H1 (cell line): ENCODE results near the gene KRT3.

ENCODE experiments used
- CHD2 ChIP-seq: IDR thresholded peaks from 2 replicates; pipeline ENCODE4 v1.6.1; 2012; ENCODE audit warnings: low read length, improper control_type of control experiment
- CTCF ChIP-seq, 3 experiments: IDR thresholded peaks; 1 replicate in 2 of 3; 2 replicates in 1 of 3; pipeline versions ENCODE4 v1.5.1 to v1.6.1; 2011; ENCODE audit warnings: low read length in 3 of 3, mild to moderate bottlenecking in 3 of 3, inconsistent platforms in 2 of 3, low read depth in 1 of 3, moderate library complexity in 1 of 3; ENCODE audit not compliant: insufficient read depth in 1 of 3; ENCODE audit errors: control extremely low read depth in 1 of 3
- E2F6 ChIP-seq: IDR thresholded peaks from 2 replicates; pipeline ENCODE4 v1.6.1; 2012; ENCODE audit warnings: inconsistent platforms
- EGR1 ChIP-seq: IDR thresholded peaks from 2 replicates; pipeline ENCODE4 v1.6.1; 2011; ENCODE audit warnings: low read depth, low read length, borderline replicate concordance
- EP300 ChIP-seq, 2 experiments: IDR thresholded peaks; 1 replicate in 1 of 2; 2 replicates in 1 of 2; pipeline ENCODE4 v1.6.1; 2011 to 2012; ENCODE audit warnings: low read depth in 2 of 2, low read length in 2 of 2, mild to moderate bottlenecking in 2 of 2, borderline replicate concordance in 1 of 2, inconsistent platforms in 1 of 2, moderate library complexity in 1 of 2
- KDM4A ChIP-seq: IDR thresholded peaks from one replicate; pipeline ENCODE4 v1.7.1; 2012; ENCODE audit warnings: low read depth, mild to moderate bottlenecking, moderate library complexity, low read length, inconsistent platforms; ENCODE audit not compliant: severe bottlenecking
- POLR2AphosphoS5 ChIP-seq: IDR thresholded peaks from 2 replicates; pipeline ENCODE4 v1.6.1; 2011; ENCODE audit warnings: low read depth, low read length
- SIX5 ChIP-seq: IDR thresholded peaks from 2 replicates; pipeline ENCODE4 v1.6.1; 2011; ENCODE audit warnings: mild to moderate bottlenecking, low read depth, low read length
- SRF ChIP-seq: IDR thresholded peaks from 2 replicates; pipeline ENCODE4 v1.6.1; 2011; ENCODE audit warnings: mild to moderate bottlenecking, low read depth, low read length, moderate library complexity
- TCF12 ChIP-seq: IDR thresholded peaks from 2 replicates; pipeline ENCODE4 v1.6.1; 2011; ENCODE audit warnings: low read depth, mild to moderate bottlenecking, low read length
- TEAD4 ChIP-seq: IDR thresholded peaks from 2 replicates; pipeline ENCODE4 v1.6.1; 2012; ENCODE audit warnings: low read depth, low read length, inconsistent platforms, mixed read lengths
- USF2 ChIP-seq: IDR thresholded peaks from 2 replicates; pipeline ENCODE4 v1.6.1; 2011; ENCODE audit warnings: low read length, improper control_type of control experiment

- TF ChIP-seq CHD2 (no peak), CTCF (IDR thresholded peaks at IDR 0.05; ENCODE audit: control extremely low read depth in 1 of 3, insufficient read depth in 1 of 3, low read depth in 1 of 3, low read length in 3 of 3) (no peak), POLR2AphosphoS5 (no peak), TEAD4 (no peak), TCF12 (no peak), USF2 (no peak), EGR1 (no peak), EP300 (IDR thresholded peaks at IDR 0.05; ENCODE audit: borderline replicate concordance in 1 of 2, low read depth in 2 of 2, low read length in 2 of 2) (no peak), SRF (no peak), SIX5 (no peak), KDM4A (no peak), E2F6 (no peak)
These were observed 16.1 kb upstream of the KRT3 start for GRCh38 chr12:52812073-52812400.
